Kidney (tissue), 14 donors: ENCODE measurements around the gene SPRR3. TPM values are rescaled to one million over a fixed set of nuclear protein-coding genes. Genes with fewer than 3 reads are reported as not detected.

Experiments
- DNase-seq, 5 donors: peaks; one replicate each; pipeline ENCODE4 v3.0.0-alpha.2; 2013 to 2020
- FAIRE-seq: peaks from 2 replicates; lab custom pipeline; 2012; peaks lifted over from hg19 to GRCh38; lab: Jason Lieb, UNC
- H3K27ac ChIP-seq, 2 donors: one replicate each; pipeline ENCODE4 v1.7.0; 2013; ENCODE audit warnings: low read depth in 2 of 2, low read length in 2 of 2, inconsistent platforms in 1 of 2
- H3K27me3 ChIP-seq: one replicate; pipeline ENCODE4 v1.7.1; 2013; ENCODE audit warnings: low read length, inconsistent platforms; ENCODE audit not compliant: control insufficient read depth, insufficient read depth
- H3K36me3 ChIP-seq, 3 donors: one replicate each; pipeline versions ENCODE4 v1.7.0 to v1.7.1; 2013; ENCODE audit warnings: low read length in 3 of 3, control low read depth in 1 of 3, inconsistent platforms in 1 of 3; ENCODE audit not compliant: insufficient read depth in 3 of 3, control insufficient read depth in 2 of 3
- H3K4me1 ChIP-seq, 3 donors: one replicate each; pipeline versions ENCODE4 v1.7.0 to v1.7.1; 2013; ENCODE audit warnings: low read length in 3 of 3, inconsistent platforms in 1 of 3, low read depth in 1 of 3; ENCODE audit not compliant: control insufficient read depth in 2 of 3, insufficient read depth in 2 of 3
- H3K4me3 ChIP-seq, 3 donors: one replicate each; pipeline versions ENCODE4 v1.7.0 to v1.8.1; 2013; ENCODE audit warnings: low read length in 3 of 3, control low read depth in 1 of 3, inconsistent platforms in 1 of 3
- H3K9ac ChIP-seq, 3 donors: one replicate each; pipeline versions ENCODE4 v1.7.0 to v1.7.1; 2013; ENCODE audit warnings: low read length in 3 of 3, control low read depth in 1 of 3, inconsistent platforms in 1 of 3
- H3K9me3 ChIP-seq, 3 donors: one replicate each; pipeline versions ENCODE4 v1.7.0 to v1.7.1; 2013; ENCODE audit warnings: low read length in 3 of 3, control low read depth in 1 of 3, inconsistent platforms in 1 of 3; ENCODE audit not compliant: control insufficient read depth in 2 of 3, insufficient read depth in 1 of 3
- intact Hi-C: fragments of 100-400 bp; cut with DNase I; formaldehyde crosslinking; loops from one replicate; pipeline ENCODE4 v1.11.1; 2022
- polyA plus RNA-seq: library from polyadenylated mRNA; stranded (reverse); fragments of 350-450 nt; fragmentation: Illumina TruSeq; extraction: RNeasy Lipid Tissue Mini Kit (QIAGEN cat#74804); gene quantifications from one replicate; pipeline ENCODE4 v1.2.3, GENCODE V29; 2014; ENCODE audit warnings: low read depth, low replicate concordance; ENCODE audit not compliant: insufficient read depth
- total RNA-seq: library from RNA; stranded (reverse); fragmentation: NEBNext Ultra II Directional; extraction: Animal tissue kit (Norgen Biotek cat#: 25700); gene quantifications from one replicate; pipeline ENCODE4 v1.2.1, GENCODE V29; 2021
- TF ChIP-seq, protein P1 (sequence below): IDR thresholded peaks from 3 replicates; pipeline ENCODE4 v1.5.1; 2012; ENCODE audit warnings: mild to moderate bottlenecking, moderate library complexity, borderline replicate concordance; ENCODE audit not compliant: insufficient read depth; ENCODE audit errors: extremely low read depth
- donor health status: control.
- donor health status: control.
- donor health status: control.
- donor health status: control.
- donor health status: control.
- donor health status: DM: yes; HTN: yes; CAD: no.
- donor health status: Normal renal cell carcinoma (clear cell type).

The SPRR3 gene
- total and polyA plus RNA-seq, 2 donors from 2014 or later = not detected

DNA sequence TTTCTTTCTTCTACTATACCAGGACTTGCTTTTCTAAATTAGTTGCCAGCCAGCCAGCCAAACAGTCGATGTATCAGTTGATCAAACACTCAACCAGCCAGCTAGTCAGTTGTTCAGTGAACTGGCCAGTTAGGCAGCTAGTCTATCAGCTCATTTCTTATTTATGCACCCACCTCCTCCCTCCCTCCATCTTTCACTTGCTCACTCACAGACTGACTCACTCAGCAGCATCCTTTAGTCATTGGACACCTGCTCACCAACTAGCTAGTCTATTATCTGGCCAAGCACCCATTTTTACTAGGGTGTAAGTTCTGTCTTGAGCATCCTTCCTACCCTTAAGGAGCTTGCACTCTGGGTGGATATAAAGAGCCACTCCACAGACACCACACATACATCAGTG, 37.0 kb upstream of the SPRR3 start:
- Histone ChIP-seq H3K36me3 (no peaks in the 10 kb centered on the region), H3K9ac (no peak overlapping the region), H3K4me1 (no peaks in the 10 kb centered on the region), H3K27ac (no peak overlapping the region), H3K27me3 (no peaks in the 10 kb centered on the region), H3K4me3 (no peak overlapping the region), H3K9me3 (no peaks in the 10 kb centered on the region)
- DNase-seq (no peak), FAIRE-seq (no peak)
- intact Hi-C loops = no loop called here
- TF ChIP-seq, protein P1, sequence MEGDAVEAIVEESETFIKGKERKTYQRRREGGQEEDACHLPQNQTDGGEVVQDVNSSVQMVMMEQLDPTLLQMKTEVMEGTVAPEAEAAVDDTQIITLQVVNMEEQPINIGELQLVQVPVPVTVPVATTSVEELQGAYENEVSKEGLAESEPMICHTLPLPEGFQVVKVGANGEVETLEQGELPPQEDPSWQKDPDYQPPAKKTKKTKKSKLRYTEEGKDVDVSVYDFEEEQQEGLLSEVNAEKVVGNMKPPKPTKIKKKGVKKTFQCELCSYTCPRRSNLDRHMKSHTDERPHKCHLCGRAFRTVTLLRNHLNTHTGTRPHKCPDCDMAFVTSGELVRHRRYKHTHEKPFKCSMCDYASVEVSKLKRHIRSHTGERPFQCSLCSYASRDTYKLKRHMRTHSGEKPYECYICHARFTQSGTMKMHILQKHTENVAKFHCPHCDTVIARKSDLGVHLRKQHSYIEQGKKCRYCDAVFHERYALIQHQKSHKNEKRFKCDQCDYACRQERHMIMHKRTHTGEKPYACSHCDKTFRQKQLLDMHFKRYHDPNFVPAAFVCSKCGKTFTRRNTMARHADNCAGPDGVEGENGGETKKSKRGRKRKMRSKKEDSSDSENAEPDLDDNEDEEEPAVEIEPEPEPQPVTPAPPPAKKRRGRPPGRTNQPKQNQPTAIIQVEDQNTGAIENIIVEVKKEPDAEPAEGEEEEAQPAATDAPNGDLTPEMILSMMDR = no peak

DNA sequence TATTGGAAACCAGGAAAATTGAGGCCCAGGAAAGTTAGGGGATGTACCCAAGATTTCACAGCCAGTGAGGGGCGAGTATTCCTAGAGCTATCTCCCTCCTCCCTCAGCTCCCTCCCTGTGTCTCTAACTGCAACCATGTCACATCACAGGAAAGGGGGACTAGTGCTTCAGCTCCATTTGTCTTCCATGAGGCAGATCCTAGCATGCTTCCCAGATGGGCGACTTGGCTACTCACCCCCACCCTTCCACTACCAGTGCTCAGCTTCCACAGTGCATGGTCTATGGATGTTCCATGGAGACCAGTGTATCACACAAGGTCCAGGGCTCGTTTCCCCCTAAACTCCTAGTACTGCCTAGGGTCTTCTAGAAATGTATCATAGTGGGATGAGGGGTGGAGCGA, 35.7 kb upstream of the SPRR3 start:
- DNase-seq = no peak

DNA sequence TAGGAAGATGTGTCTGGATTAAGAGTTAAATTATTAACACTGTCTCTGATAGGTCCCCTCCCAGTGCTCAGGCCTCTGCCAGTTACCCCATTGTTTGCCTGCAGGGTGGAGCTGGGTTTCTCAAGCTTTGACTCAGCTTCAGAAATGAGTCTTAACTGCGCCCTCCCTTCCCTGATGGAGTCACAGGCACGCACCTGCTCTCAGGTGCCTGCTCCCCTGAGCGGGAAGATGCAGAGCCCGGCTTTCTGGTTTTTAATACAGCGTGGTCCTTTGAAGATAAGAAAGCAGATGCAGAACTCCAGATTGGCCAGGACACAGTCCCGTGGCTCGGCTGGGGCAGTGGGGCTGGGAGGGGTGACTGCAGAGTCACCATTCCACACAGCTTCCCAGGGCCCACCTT, 34.3 kb upstream of the SPRR3 start:
- TF ChIP-seq, protein P1 = no peak
- DNase-seq = no peak
- intact Hi-C loops = no loop called here
- no peaks in the 10 kb centered on the region for H3K36me3 ChIP-seq
- H3K4me1 ChIP-seq = no peaks in the 10 kb centered on the region
- no peaks in the 10 kb centered on the region for H3K9me3 ChIP-seq
- no peak overlapping the region for H3K4me3 ChIP-seq
- no peaks in the 10 kb centered on the region for H3K27me3 ChIP-seq
- H3K27ac ChIP-seq = no peak overlapping the region
- no peak for FAIRE-seq
- H3K9ac ChIP-seq = no peak overlapping the region

More for the DNA sequence above, 35.7 kb upstream of the SPRR3 start:
- intact Hi-C loops = no loop called here
- no peak for FAIRE-seq
- Histone ChIP-seq H3K27ac (no peak overlapping the region), H3K9me3 (no peaks in the 10 kb centered on the region), H3K9ac (no peak overlapping the region), H3K4me1 (no peaks in the 10 kb centered on the region), H3K4me3 (no peak overlapping the region), H3K36me3 (no peaks in the 10 kb centered on the region), H3K27me3 (no peaks in the 10 kb centered on the region)
- TF ChIP-seq, protein P1 = no peak

DNA sequence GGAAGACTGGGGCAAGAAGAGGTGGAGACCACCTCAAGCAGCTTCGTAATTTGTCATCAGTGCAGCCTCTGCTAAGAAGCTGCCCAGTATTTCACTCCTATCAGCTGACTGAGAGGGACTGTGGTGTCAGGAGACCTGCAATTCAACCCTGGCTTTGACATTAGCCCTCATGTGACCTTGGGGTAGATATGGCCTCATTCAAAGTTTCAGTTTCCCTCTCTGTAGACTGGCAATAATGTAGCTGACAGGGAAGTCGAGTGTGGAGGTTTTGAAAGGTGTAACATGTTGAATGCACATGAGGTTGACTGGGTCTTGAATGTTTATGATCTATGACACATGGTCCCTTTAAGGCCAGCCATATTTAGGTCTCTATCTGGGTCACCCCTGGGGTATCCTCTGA, 33.3 kb upstream of the SPRR3 start:
- no peaks in the 10 kb centered on the region for H3K27me3 ChIP-seq
- no peaks in the 10 kb centered on the region for H3K9me3 ChIP-seq
- H3K27ac ChIP-seq = no peak overlapping the region
- intact Hi-C loops = no loop called here
- no peaks in the 10 kb centered on the region for H3K36me3 ChIP-seq
- no peak for DNase-seq
- no peak overlapping the region for H3K9ac ChIP-seq
- no peaks in the 10 kb centered on the region for H3K4me1 ChIP-seq
- H3K4me3 ChIP-seq = no peak overlapping the region
- no peak for FAIRE-seq
- TF ChIP-seq, protein P1 = no peak
